Activated CD8-positive, alpha-beta T cell treated with anti-CD3 and anti-CD28 coated beads, Interleukin-2, amount 10 ng/mL, durations not matched to agents 7 days and 5 days (primary cell): ENCODE data around the gene DTX1. TPM values are rescaled to one million over a fixed set of nuclear protein-coding genes. Genes with fewer than 3 reads are reported as not detected.
"Not testable (repeated sequence)": the region's sequence is repeated elsewhere in the genome, so short reads cannot be mapped to it uniquely, and the experiment has no call there.

Experiments used
- ATAC-seq: fragments of 150-1000 bp; cut with Tn5 transposase; one replicate; pipeline ENCODE4 v1.10.0; 2021; ENCODE audit warnings: moderate library complexity
- CTCF ChIA-PET: fragments of 350-600 bp; sonication (Branson Sonifier 250); formaldehyde crosslinking; loops from one replicate; lab custom pipeline; 2021; ENCODE audit warnings: antibody characterized with exemption; lab: Charles Lee
- POLR2A ChIA-PET: fragments of 350-600 bp; sonication (Branson Sonifier 250); formaldehyde crosslinking; loops from one replicate; lab custom pipeline; 2021; ENCODE audit warnings: antibody characterized with exemption; lab: Charles Lee
- DNase-seq: peaks from one replicate; pipeline ENCODE4 v3.0.0-alpha.2; 2020
- H3K27ac Mint-ChIP-seq: one replicate; pipeline ENCODE4 v1.8.0; 2021; ENCODE audit warnings: mild to moderate bottlenecking, mixed read lengths
- H3K27me3 Mint-ChIP-seq: one replicate; pipeline ENCODE4 v1.8.0; 2021; ENCODE audit warnings: low read depth, mixed read lengths
- H3K36me3 Mint-ChIP-seq: one replicate; pipeline ENCODE4 v1.8.0; 2021; ENCODE audit warnings: low read depth, mixed read lengths
- H3K4me1 Mint-ChIP-seq: one replicate; pipeline ENCODE4 v1.8.0; 2021; ENCODE audit warnings: low read depth, mixed read lengths
- H3K4me3 Mint-ChIP-seq: one replicate; pipeline ENCODE4 v1.8.0; 2021; ENCODE audit warnings: mild to moderate bottlenecking, mixed read lengths
- H3K9me3 Mint-ChIP-seq: one replicate; pipeline ENCODE4 v1.8.0; 2022; ENCODE audit warnings: mixed read lengths; ENCODE audit not compliant: insufficient read depth
- total RNA-seq, 2 experiments: library from RNA; stranded (reverse); gene quantifications; one replicate each; pipeline ENCODE4 v1.2.3, GENCODE V29; 2021

The DTX1 gene
- total RNA-seq, 2 experiments from 2014 or later: not detected

DNA sequence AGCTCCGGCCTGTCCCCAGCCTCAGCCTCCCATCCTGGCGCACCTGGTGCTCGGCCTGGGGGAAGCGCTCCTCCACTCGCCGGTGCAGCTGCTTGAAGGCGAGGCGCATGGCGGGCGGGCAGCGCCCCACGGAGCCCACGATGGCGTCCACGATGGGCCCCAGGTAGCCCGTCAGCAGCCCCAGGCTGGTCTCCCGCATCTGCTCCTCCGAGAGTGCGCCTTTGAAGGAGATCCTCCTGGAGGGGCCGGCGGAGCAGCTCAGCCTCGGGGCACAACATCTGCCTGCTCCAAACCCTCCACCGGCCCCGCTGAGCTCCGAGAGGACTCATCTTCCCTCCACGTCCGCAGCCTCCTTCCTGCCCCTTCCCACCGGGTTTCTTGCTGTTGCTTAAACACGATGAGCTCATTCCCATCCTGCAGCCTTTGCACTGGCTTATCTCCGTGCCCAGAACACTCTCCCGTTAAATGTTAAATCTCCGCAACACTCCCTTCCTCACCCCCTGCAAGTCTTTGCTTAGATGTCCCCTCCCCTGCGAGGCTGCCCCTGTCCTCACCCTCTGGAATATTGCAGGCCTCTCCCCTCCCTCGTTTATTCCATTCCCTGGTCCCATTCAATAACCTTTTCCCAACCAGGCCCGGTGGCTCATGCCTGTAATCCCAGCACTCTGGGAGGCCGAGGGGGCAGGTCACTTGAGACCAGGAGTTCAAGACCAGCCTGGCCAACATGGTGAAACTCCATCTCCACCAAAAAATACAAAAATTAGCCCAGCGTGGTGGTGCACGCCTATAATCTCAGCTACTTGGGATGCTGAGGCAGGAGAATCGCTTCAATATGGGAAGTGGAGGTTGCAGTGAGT, 55.7 kb downstream of the DTX1 start:
- no peaks in the 10 kb centered on the region for H3K9me3 Mint-ChIP-seq
- ATAC-seq: no peak
- peaks cover 7% of the 10 kb centered on the region for H3K4me1 Mint-ChIP-seq
- H3K27ac Mint-ChIP-seq: no peak overlapping the region
- DNase-seq: no peak
- no peak overlapping the region for H3K4me3 Mint-ChIP-seq
- POLR2A ChIA-PET: no interaction called here
- CTCF ChIA-PET: no interaction called here
- no peaks in the 10 kb centered on the region for H3K36me3 Mint-ChIP-seq
- H3K27me3 Mint-ChIP-seq: peaks cover 5% of the 10 kb centered on the region

DNA sequence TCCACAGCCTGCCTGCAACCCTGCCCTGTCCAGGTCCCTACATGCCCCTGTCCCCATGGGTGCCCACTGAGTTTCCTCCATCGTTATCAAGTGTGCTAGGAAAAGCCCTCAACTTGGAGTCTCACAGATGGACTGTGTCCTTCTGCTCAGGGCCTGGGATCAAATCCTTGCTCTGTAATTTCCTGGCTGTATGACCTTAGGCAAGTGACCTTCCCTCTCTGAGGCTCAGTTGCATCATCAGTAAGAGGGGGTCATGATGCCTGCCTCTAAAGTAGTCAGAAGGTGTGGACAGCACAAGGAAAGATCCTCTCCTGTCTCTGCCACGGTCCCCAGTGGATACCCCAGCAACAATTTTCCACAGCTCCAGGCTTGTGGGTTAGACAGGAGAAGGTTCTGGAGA, 56.9 kb downstream of the DTX1 start:
- CTCF ChIA-PET: no interaction called here
- POLR2A ChIA-PET: no interaction called here
- no peak overlapping the region for H3K4me3 Mint-ChIP-seq
- peaks cover 7% of the 10 kb centered on the region for H3K4me1 Mint-ChIP-seq
- no peaks in the 10 kb centered on the region for H3K36me3 Mint-ChIP-seq
- H3K9me3 Mint-ChIP-seq: no peaks in the 10 kb centered on the region
- no peak overlapping the region for H3K27ac Mint-ChIP-seq
- DNase-seq (no peak), ATAC-seq (no peak)
- peaks cover 7% of the 10 kb centered on the region for H3K27me3 Mint-ChIP-seq

DNA sequence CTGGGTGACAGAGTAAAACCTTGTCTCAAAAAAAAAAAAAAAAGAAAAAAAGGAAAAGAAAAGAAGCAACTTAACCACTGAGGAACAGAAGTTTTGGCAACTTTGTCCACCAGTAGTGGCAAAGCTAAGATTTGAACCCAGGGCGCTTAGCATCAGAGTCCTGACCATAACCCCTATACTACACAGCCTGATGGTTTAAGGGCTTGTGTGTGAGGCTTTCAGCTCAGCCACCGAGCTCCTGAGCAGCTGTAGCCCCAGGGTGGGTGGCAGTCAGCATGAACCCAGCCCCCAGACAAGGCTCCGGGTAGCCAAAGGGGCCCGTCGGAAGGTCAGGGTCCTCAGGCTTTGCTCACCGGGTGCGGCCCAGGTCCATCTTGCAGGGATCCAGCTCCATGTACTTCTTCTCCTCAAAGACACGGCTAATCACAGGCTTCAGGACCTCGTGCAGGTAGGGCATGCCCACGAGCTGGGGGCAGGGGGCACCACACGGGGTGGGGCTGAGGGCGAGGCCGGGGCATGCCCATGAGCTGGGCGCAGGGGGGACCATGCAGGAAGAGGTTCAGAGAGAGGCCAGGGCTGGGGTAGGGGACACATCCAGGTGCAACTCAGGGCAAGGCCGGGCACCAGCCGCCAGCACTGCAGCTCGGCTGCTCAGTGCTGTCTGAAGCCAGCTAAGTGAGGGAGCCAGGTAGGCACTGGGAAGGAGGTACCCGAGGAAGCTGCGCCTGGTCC, 58.1 kb downstream of the DTX1 start:
- no peaks in the 10 kb centered on the region for H3K36me3 Mint-ChIP-seq
- CTCF ChIA-PET: interaction anchor here (1.3 kb wide), 1 partner anchor 60 kb away, joined by 3 read pairs; no protein-coding TSS in a partner anchor
- H3K27ac Mint-ChIP-seq: no peak overlapping the region
- H3K9me3 Mint-ChIP-seq: no peaks in the 10 kb centered on the region
- peaks cover 7% of the 10 kb centered on the region for H3K27me3 Mint-ChIP-seq
- no peak for ATAC-seq
- no peak for DNase-seq
- no peak overlapping the region for H3K4me3 Mint-ChIP-seq
- peaks cover 7% of the 10 kb centered on the region for H3K4me1 Mint-ChIP-seq
- POLR2A ChIA-PET: no interaction called here

DNA sequence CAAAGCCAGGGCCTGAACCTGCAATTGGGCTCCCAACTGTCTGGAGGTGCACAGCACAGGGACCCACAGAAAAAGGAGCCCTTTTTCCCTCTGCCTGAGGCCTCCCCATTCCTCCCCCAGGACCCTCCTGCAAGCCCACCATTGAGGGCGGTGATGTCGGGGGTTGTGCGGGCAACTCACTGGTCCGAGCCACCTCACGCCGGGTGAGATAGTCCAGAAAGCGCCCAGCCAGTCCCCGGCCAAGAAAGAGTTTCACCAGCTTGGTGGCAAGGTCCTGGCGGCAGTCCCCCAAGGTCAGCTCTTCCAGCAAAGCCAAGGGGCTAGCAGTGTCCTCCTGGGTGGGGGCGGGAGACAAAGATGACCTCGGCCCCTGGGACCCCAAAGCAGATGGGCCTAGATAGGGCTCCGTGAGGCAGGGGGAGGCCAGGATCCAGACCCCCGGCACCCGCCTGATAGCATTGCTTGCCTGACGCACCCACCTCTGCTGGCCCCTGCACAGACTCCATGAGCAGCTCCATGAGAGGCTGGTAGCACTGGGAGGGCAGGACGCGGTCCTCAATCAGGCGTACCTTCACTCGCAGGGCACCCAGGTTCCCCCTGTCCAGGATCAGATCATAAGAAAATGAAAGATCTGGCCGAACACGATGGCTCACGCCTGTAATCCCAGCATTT, 59.1 kb downstream of the DTX1 start:
- Mint-ChIP-seq H3K36me3 (no peaks in the 10 kb centered on the region), H3K27ac (no peak overlapping the region), H3K4me3 (no peak overlapping the region), H3K27me3 (peaks cover 8% of the 10 kb centered on the region), H3K9me3 (no peaks in the 10 kb centered on the region), H3K4me1 (no peaks in the 10 kb centered on the region)
- ATAC-seq (no peak), DNase-seq (no peak)
- ChIA-PET CTCF (interaction anchor here (1.3 kb wide), 1 partner anchor 59 kb away, joined by 3 read pairs; no protein-coding TSS in a partner anchor), POLR2A (no interaction called here)

DNA sequence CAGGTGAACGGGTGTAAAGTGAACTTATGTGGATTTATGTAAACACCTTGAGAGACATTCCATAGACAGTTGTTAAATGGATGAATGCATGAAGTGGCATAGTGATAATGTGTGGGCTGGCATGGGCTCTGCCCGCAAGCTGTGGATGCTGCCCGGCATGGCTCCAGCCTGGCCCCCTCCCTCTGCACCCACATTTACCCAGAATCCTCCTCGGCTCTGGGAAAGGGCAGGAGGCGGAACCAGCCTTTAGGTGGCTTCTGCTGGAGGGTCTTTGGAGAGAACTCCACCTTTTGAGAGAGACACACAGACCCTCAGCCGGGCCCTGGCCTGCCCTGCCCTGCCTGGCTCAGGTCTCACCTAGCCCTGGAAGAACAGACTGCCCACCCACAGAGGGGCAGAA, 60.3 kb downstream of the DTX1 start:
- POLR2A ChIA-PET: no interaction called here
- no peak overlapping the region for H3K4me3 Mint-ChIP-seq
- ATAC-seq (no peak), DNase-seq (no peak)
- H3K27ac Mint-ChIP-seq: no peak overlapping the region
- peaks cover 9% of the 10 kb centered on the region for H3K27me3 Mint-ChIP-seq
- H3K4me1 Mint-ChIP-seq: no peaks in the 10 kb centered on the region
- CTCF ChIA-PET: no interaction called here
- no peaks in the 10 kb centered on the region for H3K36me3 Mint-ChIP-seq
- H3K9me3 Mint-ChIP-seq: no peaks in the 10 kb centered on the region

DNA sequence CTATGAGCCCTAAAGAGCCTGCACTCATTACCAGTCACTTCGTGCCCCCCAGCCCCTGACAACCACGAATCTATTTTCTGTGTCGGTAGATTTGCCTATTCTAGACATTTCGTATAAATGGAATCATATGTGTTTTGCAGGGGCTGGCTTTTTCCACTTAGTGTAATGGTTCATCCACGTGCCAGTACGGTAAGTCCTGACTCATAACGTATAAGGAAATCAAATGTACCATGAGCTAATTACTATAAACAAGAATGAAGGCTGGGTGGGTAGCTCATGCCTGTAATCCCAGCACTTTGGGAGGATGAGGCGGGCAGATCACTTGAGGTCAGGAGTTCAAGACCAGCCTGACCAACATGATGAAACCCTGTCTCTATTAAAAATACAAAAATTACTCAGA, 61.2 kb downstream of the DTX1 start:
- ATAC-seq, H3K9me3 Mint-ChIP-seq, DNase-seq, H3K27ac Mint-ChIP-seq, H3K36me3 Mint-ChIP-seq, H3K4me1 Mint-ChIP-seq, H3K4me3 Mint-ChIP-seq, POLR2A ChIA-PET: not testable (repeated sequence)
- peaks cover 11% of the 10 kb centered on the region for H3K27me3 Mint-ChIP-seq
- CTCF ChIA-PET: interaction anchor here (0.7 kb wide), 1 partner anchor 35 kb away, joined by 3 read pairs; no protein-coding TSS in a partner anchor

DNA sequence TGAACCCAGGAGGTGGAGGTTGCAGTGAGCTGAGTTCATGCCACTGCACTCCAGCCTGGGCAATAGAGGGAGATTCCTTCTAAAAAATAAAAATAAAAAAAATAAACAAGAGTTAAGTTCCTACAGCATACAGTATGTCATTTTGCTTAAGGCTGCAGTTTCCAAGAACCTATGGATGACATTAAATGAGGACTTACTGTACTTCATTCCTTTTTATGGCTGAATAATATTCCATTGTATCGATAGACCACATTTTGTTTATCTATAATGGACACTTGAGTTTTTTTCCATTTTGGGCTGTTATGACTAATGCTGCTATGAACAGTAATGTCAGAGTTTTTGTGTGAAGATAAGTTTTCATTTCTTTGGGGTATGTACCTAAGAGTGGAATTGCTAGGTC, 61.6 kb downstream of the DTX1 start:
- ChIA-PET CTCF (interaction anchor here (0.7 kb wide), 1 partner anchor 35 kb away, joined by 3 read pairs; no protein-coding TSS in a partner anchor), POLR2A (no interaction called here)
- H3K4me3 Mint-ChIP-seq: no peak overlapping the region
- H3K9me3 Mint-ChIP-seq: no peaks in the 10 kb centered on the region
- peaks cover 12% of the 10 kb centered on the region for H3K27me3 Mint-ChIP-seq
- no peak for ATAC-seq
- DNase-seq: no peak
- no peaks in the 10 kb centered on the region for H3K4me1 Mint-ChIP-seq
- H3K36me3 Mint-ChIP-seq: no peaks in the 10 kb centered on the region
- H3K27ac Mint-ChIP-seq: no peak overlapping the region

DNA sequence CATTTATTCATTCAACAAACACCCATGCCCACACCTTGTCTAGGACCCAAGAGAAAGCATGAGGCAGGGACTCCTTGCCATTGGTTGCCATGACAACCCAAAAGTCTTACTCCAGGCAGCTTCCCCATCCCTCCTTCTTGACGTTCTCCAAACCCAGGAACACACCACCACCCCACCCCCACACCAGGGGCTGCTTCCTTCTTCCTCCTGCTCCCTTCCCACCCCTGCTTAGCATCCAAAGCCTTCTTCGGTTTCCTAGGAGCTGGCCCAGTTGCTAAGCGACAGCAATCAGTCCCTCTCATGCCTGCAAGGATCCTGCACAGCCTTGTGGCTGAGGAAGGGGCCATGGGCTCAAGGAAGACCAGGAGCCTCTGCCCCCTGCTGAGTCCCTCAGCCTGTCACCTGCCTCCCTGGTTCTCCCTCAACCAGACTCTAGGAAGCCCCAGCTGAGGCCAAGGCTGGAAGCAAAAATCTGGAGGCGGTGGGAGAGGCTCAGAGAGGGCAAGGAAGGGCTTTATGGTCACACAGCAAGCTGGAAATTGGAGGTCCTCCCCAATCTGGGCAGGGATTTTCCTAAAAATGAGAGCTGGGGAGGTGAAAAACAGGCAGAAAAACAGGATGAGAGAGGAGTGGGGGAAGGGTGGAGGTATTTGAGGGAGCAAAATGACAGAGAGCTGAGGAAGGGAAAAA, 63.6 kb downstream of the DTX1 start:
- ATAC-seq (no peak), DNase-seq (no peak)
- Mint-ChIP-seq H3K27ac (no peak overlapping the region), H3K4me3 (no peak overlapping the region), H3K4me1 (no peaks in the 10 kb centered on the region), H3K36me3 (no peaks in the 10 kb centered on the region), H3K27me3 (peaks cover 14% of the 10 kb centered on the region), H3K9me3 (no peaks in the 10 kb centered on the region)
- ChIA-PET CTCF (interaction anchor here (1.1 to 1.7 kb wide), 3 partner anchors 15 to 33 kb away, joined by 3 to 7 read pairs (median 5); no protein-coding TSS in a partner anchor), POLR2A (no interaction called here)

DNA sequence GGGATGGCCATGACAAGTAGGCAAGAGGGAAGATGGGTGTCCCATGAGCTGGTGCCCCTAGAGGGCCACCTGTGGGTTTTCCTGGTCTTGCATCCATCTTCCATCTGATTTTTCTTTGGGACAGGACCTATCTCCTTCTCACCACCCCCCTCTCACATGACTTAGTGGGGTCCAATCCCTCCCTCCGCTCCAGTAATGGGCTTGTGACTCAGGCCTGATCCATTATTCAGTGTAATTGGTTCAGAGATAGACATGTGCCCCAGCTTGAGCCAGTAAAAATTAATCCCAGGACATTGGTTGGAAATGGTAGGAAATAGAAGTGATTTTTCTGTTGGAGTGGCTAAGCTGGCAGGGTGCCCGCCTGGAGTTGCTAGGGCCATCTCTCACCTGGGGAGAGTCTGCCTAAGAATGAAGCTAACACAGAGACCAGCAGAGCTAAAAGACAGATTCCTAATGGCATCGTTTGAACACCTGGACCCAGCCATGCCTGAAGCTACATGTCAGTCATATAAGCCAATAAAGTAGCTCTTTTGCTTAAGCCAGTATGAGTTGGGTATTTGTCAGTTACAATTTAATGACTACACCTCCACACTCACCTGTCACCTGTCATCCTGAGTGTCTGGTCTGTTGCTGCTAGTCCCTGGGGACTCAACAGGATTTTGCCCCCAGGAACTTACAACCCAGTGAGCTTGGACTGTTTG, 64.3 kb downstream of the DTX1 start:
- ATAC-seq: no peak
- ChIA-PET CTCF (interaction anchor here (1.1 to 1.7 kb wide), 3 partner anchors 14 to 32 kb away, joined by 3 to 7 read pairs (median 5); no protein-coding TSS in a partner anchor), POLR2A (no interaction called here)
- Mint-ChIP-seq H3K27me3 (peaks cover 14% of the 10 kb centered on the region), H3K4me1 (no peaks in the 10 kb centered on the region), H3K36me3 (no peaks in the 10 kb centered on the region), H3K9me3 (no peaks in the 10 kb centered on the region), H3K4me3 (no peak overlapping the region), H3K27ac (no peak overlapping the region)
- DNase-seq: no peak

DNA sequence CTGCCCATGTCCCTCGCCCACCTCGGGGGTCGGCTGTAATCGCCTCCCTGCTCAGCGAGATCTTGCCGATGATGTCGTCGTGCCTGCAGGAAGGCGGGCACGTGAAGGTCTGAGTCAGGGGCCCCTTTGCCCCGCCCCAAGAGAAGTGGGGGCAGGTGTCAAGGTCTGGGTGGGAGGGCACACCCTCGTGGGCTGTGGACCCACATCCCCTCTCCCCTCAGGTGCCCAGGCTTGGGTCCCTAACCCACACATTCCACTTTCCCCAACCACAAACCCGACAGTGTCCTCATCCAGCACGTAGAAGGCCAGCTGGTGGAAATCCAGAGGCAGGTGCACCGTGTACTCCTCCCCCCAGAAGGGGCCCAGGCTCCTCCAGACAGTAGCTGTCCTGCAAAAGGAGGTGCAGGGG, 71.3 kb downstream of the DTX1 start:
- no peaks in the 10 kb centered on the region for H3K4me1 Mint-ChIP-seq
- no peaks in the 10 kb centered on the region for H3K9me3 Mint-ChIP-seq
- ChIA-PET CTCF (no interaction called here), POLR2A (no interaction called here)
- H3K27me3 Mint-ChIP-seq: peaks cover 8% of the 10 kb centered on the region
- ATAC-seq: no peak
- no peak for DNase-seq
- H3K27ac Mint-ChIP-seq: no peak overlapping the region
- H3K4me3 Mint-ChIP-seq: no peak overlapping the region
- H3K36me3 Mint-ChIP-seq: no peaks in the 10 kb centered on the region
